22Rv1 (cell line): ENCODE data around the gene WWOX.

ENCODE experiments used
- H3K27ac ChIP-seq: fragments of 450-650 bp; 2 replicates; pipeline ENCODE4 v1.5.1; 2017
- CTCF ChIP-seq: fragments of 450-650 bp; IDR thresholded peaks from 2 replicates; pipeline ENCODE4 v1.5.1; 2017; ENCODE audit warnings: mild to moderate bottlenecking
- ZFX ChIP-seq: fragments of 450-650 bp; IDR thresholded peaks from 2 replicates; pipeline ENCODE4 v1.6.1; 2017; ENCODE audit warnings: antibody characterized with exemption, borderline replicate concordance

Gene WWOX

GRCh38 chr16:78927766-78928165 lies 828.3 kb downstream of the WWOX start:
- no peak overlapping the region for H3K27ac ChIP-seq
- TF ChIP-seq CTCF (no peak), ZFX (no peak)

GRCh38 chr16:78929841-78930240 lies 830.4 kb downstream of the WWOX start:
- TF ChIP-seq ZFX (no peak), CTCF (no peak)
- no peak overlapping the region for H3K27ac ChIP-seq

- no peak overlapping the region for H3K27ac ChIP-seq
- no peak for TF ChIP-seq CTCF
- no peak for TF ChIP-seq ZFX
Measured at GRCh38 chr16:78930561-78930960, 831.1 kb downstream of the WWOX start.

GRCh38 chr16:78931267-78931666 lies 831.8 kb downstream of the WWOX start:
- H3K27ac ChIP-seq = no peak overlapping the region
- TF ChIP-seq CTCF (no peak), ZFX (no peak)

- TF ChIP-seq CTCF (no peak), ZFX (no peak)
- no peak overlapping the region for H3K27ac ChIP-seq
Measured at GRCh38 chr16:78931678-78932077, 832.2 kb downstream of the WWOX start.

GRCh38 chr16:78932355-78932943 lies 833.0 kb downstream of the WWOX start:
- no peak overlapping the region for H3K27ac ChIP-seq
- no peak for TF ChIP-seq CTCF
- TF ChIP-seq ZFX = no peak

GRCh38 chr16:78936060-78936459 lies 836.6 kb downstream of the WWOX start:
- TF ChIP-seq CTCF (no peak), ZFX (no peak)
- no peak overlapping the region for H3K27ac ChIP-seq
